ENCODE data around the gene SF3B1.

Gene SF3B1

DNA sequence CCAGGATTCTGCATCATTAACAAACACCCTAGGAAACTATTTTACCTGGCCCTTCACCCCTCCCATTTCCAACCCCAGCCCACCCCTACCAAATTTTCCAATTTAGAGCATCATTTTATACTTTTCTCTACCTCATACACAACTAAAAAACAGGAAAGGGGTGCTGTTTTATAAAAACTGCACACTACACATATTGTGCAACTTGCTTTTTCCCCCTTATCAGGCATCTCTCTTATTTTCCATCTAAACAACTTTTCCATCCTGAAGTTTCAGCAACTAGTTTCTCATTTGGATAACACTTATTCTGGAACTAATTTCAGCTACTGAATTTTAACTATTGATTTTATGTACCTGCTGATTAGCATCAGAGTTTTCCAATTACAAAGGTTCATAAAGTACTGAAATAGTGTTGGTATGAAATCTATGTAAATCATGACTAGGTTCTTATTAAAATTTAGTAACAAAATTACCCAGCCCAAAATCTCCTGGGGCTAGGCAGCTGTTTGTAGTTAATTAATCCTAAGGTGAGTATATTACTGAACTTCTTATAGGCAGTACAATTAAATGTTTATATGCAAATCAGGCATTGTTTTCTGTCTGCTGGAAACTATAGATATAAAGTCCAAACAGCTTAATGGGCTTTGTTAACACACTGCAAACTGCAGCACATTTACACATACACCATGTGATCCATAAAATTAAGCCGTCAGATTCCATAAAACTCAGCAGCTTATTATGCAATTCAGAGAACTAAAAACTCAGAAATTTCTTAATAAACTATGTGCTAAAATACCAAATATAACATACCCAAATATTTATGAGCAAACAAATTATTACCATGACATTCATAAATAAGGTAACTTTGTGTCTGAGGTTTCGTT lies 7.9 kb downstream of the SF3B1 start:
- Histone ChIP-seq H3K27me3 (ENCODE audit: insufficient read depth, poor library complexity, severe bottlenecking) (no peaks in the 10 kb centered on the region), H3K27ac (ENCODE audit: poor library complexity, severe bottlenecking) (no peak overlapping the region), H3K4me3 (ENCODE audit: severe bottlenecking) (no peak overlapping the region), H3K36me3 (ENCODE audit: low read depth) (peaks cover 53% of the 10 kb centered on the region), H3K4me1 (ENCODE audit: insufficient read depth, poor library complexity, severe bottlenecking) (peaks cover 3% of the 10 kb centered on the region), H3K9me3 (ENCODE audit: severe bottlenecking) (no peaks in the 10 kb centered on the region)
- no peak for DNase-seq (ENCODE audit: low spot score)
- TF ChIP-seq, protein P1, sequence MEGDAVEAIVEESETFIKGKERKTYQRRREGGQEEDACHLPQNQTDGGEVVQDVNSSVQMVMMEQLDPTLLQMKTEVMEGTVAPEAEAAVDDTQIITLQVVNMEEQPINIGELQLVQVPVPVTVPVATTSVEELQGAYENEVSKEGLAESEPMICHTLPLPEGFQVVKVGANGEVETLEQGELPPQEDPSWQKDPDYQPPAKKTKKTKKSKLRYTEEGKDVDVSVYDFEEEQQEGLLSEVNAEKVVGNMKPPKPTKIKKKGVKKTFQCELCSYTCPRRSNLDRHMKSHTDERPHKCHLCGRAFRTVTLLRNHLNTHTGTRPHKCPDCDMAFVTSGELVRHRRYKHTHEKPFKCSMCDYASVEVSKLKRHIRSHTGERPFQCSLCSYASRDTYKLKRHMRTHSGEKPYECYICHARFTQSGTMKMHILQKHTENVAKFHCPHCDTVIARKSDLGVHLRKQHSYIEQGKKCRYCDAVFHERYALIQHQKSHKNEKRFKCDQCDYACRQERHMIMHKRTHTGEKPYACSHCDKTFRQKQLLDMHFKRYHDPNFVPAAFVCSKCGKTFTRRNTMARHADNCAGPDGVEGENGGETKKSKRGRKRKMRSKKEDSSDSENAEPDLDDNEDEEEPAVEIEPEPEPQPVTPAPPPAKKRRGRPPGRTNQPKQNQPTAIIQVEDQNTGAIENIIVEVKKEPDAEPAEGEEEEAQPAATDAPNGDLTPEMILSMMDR (IDR thresholded peaks at IDR 0.05; ENCODE audit: poor library complexity, severe bottlenecking), result no peak
- ATAC-seq (ENCODE audit: low read depth), result no peak

DNA sequence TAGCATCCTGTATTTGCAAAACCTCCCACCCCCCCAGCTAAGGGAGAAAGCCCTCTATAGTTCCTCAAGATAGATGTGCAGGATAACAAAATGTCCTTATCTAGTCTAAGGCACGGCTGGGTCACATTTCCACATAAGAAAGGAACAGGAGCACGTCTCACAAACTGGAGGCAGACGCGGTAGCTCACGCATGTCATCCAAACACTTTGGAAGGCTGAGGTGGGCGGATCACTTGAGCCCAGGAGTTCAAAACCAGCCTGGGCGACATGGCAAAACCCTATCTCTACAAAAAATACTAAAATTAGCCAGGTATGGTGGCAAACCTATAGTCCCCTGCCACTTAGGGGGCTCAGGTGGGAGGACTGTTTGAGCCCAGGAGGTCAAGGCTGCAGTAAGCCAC lies 9.3 kb downstream of the SF3B1 start:
- peaks cover 3% of the 10 kb centered on the region for H3K4me1 ChIP-seq (ENCODE audit: insufficient read depth, poor library complexity, severe bottlenecking)
- no peaks in the 10 kb centered on the region for H3K9me3 ChIP-seq (ENCODE audit: severe bottlenecking)
- ATAC-seq (ENCODE audit: low read depth) (no peak), DNase-seq (ENCODE audit: low spot score) (no peak)
- H3K4me3 ChIP-seq (ENCODE audit: severe bottlenecking), result no peak overlapping the region
- TF ChIP-seq, protein P1 (IDR thresholded peaks at IDR 0.05; ENCODE audit: poor library complexity, severe bottlenecking), result no peak
- H3K36me3 ChIP-seq (ENCODE audit: low read depth), result peaks cover 67% of the 10 kb centered on the region
- H3K27ac ChIP-seq (ENCODE audit: poor library complexity, severe bottlenecking), result no peak overlapping the region
- H3K27me3 ChIP-seq (ENCODE audit: insufficient read depth, poor library complexity, severe bottlenecking), result no peaks in the 10 kb centered on the region

DNA sequence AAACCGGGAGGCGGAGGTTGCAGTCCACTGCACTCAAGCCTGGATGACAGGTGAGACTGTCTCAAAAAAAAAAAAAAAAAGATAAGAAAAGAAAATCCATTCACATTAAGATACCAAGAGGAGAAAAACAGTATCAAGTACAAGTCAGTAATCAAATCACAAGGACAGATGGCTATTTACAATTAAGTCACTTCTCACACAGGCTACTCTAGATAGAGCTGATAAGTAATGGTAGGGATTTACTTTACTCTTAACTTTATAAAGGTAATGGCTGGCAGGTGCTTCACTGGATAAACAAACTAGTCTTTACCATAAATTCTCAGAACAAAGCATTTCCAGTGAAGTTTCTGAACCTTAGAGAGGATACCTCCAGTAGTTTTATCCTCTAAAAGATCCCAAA lies 11.5 kb downstream of the SF3B1 start:
- no peak for DNase-seq (ENCODE audit: low spot score)
- peaks cover 71% of the 10 kb centered on the region for H3K36me3 ChIP-seq (ENCODE audit: low read depth)
- H3K27ac ChIP-seq (ENCODE audit: poor library complexity, severe bottlenecking), result no peak overlapping the region

DNA sequence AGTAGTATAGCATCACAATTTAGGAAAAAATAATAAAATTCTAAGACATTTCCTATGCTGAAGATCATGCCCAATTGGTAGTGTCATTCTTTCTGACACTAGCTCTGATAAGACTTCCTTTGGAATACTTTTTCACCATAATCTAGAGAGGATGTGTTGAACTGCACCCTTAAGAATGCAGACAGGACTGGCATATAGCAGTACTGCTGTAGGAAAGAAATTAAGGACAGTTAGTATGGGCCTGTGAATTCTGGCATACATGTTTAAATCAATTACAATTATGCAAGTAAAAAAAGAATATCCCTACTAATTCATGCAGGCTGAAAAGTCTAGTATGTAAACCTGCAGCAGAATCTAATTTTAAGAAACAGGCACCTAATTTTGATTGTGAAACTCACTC lies 15.4 kb downstream of the SF3B1 start:
- H3K9me3 ChIP-seq (ENCODE audit: severe bottlenecking), result no peaks in the 10 kb centered on the region
- TF ChIP-seq, protein P1 (IDR thresholded peaks at IDR 0.05; ENCODE audit: poor library complexity, severe bottlenecking), result no peak
- peaks cover 93% of the 10 kb centered on the region for H3K36me3 ChIP-seq (ENCODE audit: low read depth)
- H3K4me1 ChIP-seq (ENCODE audit: insufficient read depth, poor library complexity, severe bottlenecking), result no peaks in the 10 kb centered on the region
- ATAC-seq (ENCODE audit: low read depth) (no peak), DNase-seq (ENCODE audit: low spot score) (no peak)
- no peak overlapping the region for H3K27ac ChIP-seq (ENCODE audit: poor library complexity, severe bottlenecking)
- H3K27me3 ChIP-seq (ENCODE audit: insufficient read depth, poor library complexity, severe bottlenecking), result no peaks in the 10 kb centered on the region
- H3K4me3 ChIP-seq (ENCODE audit: severe bottlenecking), result no peak overlapping the region

More for the DNA sequence above, 11.5 kb downstream of the SF3B1 start:
- ATAC-seq (ENCODE audit: low read depth), result no peak
- Histone ChIP-seq H3K4me1 (ENCODE audit: insufficient read depth, poor library complexity, severe bottlenecking) (peaks cover 3% of the 10 kb centered on the region), H3K4me3 (ENCODE audit: severe bottlenecking) (no peak overlapping the region), H3K27me3 (ENCODE audit: insufficient read depth, poor library complexity, severe bottlenecking) (no peaks in the 10 kb centered on the region), H3K9me3 (ENCODE audit: severe bottlenecking) (no peaks in the 10 kb centered on the region)
- TF ChIP-seq, protein P1 (IDR thresholded peaks at IDR 0.05; ENCODE audit: poor library complexity, severe bottlenecking), result no peak

DNA sequence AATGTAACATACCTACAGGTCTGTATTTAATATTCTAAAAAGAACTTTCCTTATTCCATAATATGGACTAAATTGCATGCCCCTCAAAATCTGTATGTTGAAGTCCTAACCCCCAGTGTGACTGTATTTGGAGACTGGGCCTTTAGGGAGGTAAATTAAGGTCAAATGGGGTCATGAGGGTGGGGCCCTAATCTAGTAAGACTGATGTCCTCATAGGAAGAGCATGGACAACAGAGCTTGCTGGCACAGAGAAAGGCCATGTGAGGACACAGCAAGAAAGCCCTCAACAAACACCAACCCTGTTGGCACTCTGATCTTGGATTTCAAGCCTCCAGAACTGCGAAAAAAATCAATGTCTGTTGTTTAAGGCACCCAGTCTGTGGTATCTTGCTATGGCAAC lies 18.6 kb downstream of the SF3B1 start:
- no peak for ATAC-seq (ENCODE audit: low read depth)
- Histone ChIP-seq H3K27me3 (ENCODE audit: insufficient read depth, poor library complexity, severe bottlenecking) (no peaks in the 10 kb centered on the region), H3K36me3 (ENCODE audit: low read depth) (peaks cover 94% of the 10 kb centered on the region), H3K4me3 (ENCODE audit: severe bottlenecking) (no peak overlapping the region), H3K27ac (ENCODE audit: poor library complexity, severe bottlenecking) (no peak overlapping the region), H3K9me3 (ENCODE audit: severe bottlenecking) (no peaks in the 10 kb centered on the region), H3K4me1 (ENCODE audit: insufficient read depth, poor library complexity, severe bottlenecking) (no peaks in the 10 kb centered on the region)
- no peak for DNase-seq (ENCODE audit: low spot score)
- TF ChIP-seq, protein P1 (IDR thresholded peaks at IDR 0.05; ENCODE audit: poor library complexity, severe bottlenecking), result no peak

Data from RWPE2 (cell line).